Neuronal stem cell (in vitro differentiated cells): ENCODE results near the gene KCNK7. TPM values are rescaled to one million over a fixed set of nuclear protein-coding genes. Genes with fewer than 3 reads are reported as not detected.

ENCODE experiments used
- DNase-seq: peaks from one replicate; pipeline ENCODE4 v3.0.0-alpha.2; 2013; ENCODE audit warnings: low spot score
- H2AFZ ChIP-seq: one replicate; pipeline ENCODE4 v1.6.1; 2013; ENCODE audit warnings: mild to moderate bottlenecking, low read length, inconsistent platforms
- H2AK5ac ChIP-seq: 2 replicates; pipeline ENCODE4 v1.6.1; 2013; ENCODE audit warnings: low read depth, mild to moderate bottlenecking, inconsistent platforms, low read length, moderate library complexity, mixed read lengths
- H2BK120ac ChIP-seq: 2 replicates; pipeline ENCODE4 v1.6.1; 2013; ENCODE audit warnings: low read depth, mild to moderate bottlenecking, inconsistent platforms, low read length, moderate library complexity, mixed read lengths
- H2BK12ac ChIP-seq: one replicate; pipeline ENCODE4 v1.6.1; 2013; ENCODE audit warnings: low read length, inconsistent platforms
- H2BK15ac ChIP-seq: 2 replicates; pipeline ENCODE4 v1.6.1; 2013; ENCODE audit warnings: mild to moderate bottlenecking, low read length, inconsistent platforms, mixed read lengths
- H2BK5ac ChIP-seq: one replicate; pipeline ENCODE4 v1.6.1; 2013; ENCODE audit warnings: inconsistent platforms, mild to moderate bottlenecking, low read length, moderate library complexity
- H3K14ac ChIP-seq: one replicate; pipeline ENCODE4 v1.6.1; 2013; ENCODE audit warnings: low read length, inconsistent platforms
- H3K18ac ChIP-seq: 2 replicates; pipeline ENCODE4 v1.6.1; 2013; ENCODE audit warnings: low read length, inconsistent platforms
- H3K23ac ChIP-seq: 2 replicates; pipeline ENCODE4 v1.6.1; 2013; ENCODE audit warnings: low read depth, mild to moderate bottlenecking, mixed read lengths, low read length, inconsistent platforms; ENCODE audit not compliant: poor library complexity
- H3K27ac ChIP-seq: replicated peaks from 3 replicates; pipeline ENCODE4 v1.5.1; 2013; ENCODE audit warnings: low read length, inconsistent platforms
- H3K27me3 ChIP-seq, 3 experiments: 2 replicates each; pipeline ENCODE4 v1.6.1; 2013; ENCODE audit warnings: low read length in 3 of 3, mild to moderate bottlenecking in 2 of 3, inconsistent platforms in 1 of 3, low read depth in 1 of 3, mixed read lengths in 1 of 3, moderate library complexity in 1 of 3; ENCODE audit not compliant: control insufficient read depth in 3 of 3, insufficient read depth in 3 of 3
- H3K36me3 ChIP-seq, 2 donors: replicated peaks in 1 of 2; 2 replicates each; pipeline ENCODE4 v1.6.1; 2013; ENCODE audit warnings: low read length in 2 of 2; ENCODE audit not compliant: control insufficient read depth in 2 of 2, insufficient read depth in 2 of 2
- H3K4ac ChIP-seq: 2 replicates; pipeline ENCODE4 v1.6.1; 2013; ENCODE audit warnings: inconsistent platforms, mild to moderate bottlenecking, low read length, moderate library complexity
- H3K4me1 ChIP-seq, 2 donors: 1 replicate in 1 of 2; 2 replicates in 1 of 2; pipeline ENCODE4 v1.6.1; 2013; ENCODE audit warnings: low read length in 2 of 2, low read depth in 1 of 2; ENCODE audit not compliant: control insufficient read depth in 2 of 2, insufficient read depth in 1 of 2
- H3K4me2 ChIP-seq: one replicate; pipeline ENCODE4 v1.6.1; 2013; ENCODE audit warnings: mild to moderate bottlenecking, low read length, inconsistent platforms; ENCODE audit not compliant: insufficient read depth, poor library complexity, severe bottlenecking
- H3K4me3 ChIP-seq, 2 donors: 2 replicates each; pipeline ENCODE4 v1.5.1; 2013; ENCODE audit warnings: low read length in 2 of 2, mild to moderate bottlenecking in 2 of 2, inconsistent platforms in 1 of 2, moderate library complexity in 1 of 2
- H3K79me1 ChIP-seq: one replicate; pipeline ENCODE4 v1.6.1; 2013; ENCODE audit warnings: low read depth, mild to moderate bottlenecking, inconsistent platforms, low read length, moderate library complexity
- H3K9ac ChIP-seq: one replicate; pipeline ENCODE4 v1.6.1; 2013; ENCODE audit warnings: mild to moderate bottlenecking, low read depth, low read length, inconsistent platforms; ENCODE audit not compliant: poor library complexity
- H3K9me3 ChIP-seq, 2 donors: replicated peaks in 1 of 2; 2 replicates each; pipeline versions ENCODE3 to v1.6.1; 2013; ENCODE audit warnings: low read length in 2 of 2, mild to moderate bottlenecking in 2 of 2, inconsistent platforms in 1 of 2, low read depth in 1 of 2, mixed read lengths in 1 of 2, moderate library complexity in 1 of 2; ENCODE audit not compliant: control insufficient read depth in 2 of 2, insufficient read depth in 1 of 2
- H4K8ac ChIP-seq: one replicate; pipeline ENCODE4 v1.6.1; 2013; ENCODE audit warnings: low read depth, mild to moderate bottlenecking, inconsistent platforms, low read length, moderate library complexity
- H4K91ac ChIP-seq: one replicate; pipeline ENCODE4 v1.6.1; 2013; ENCODE audit warnings: low read length, low read depth, mild to moderate bottlenecking, inconsistent platforms; ENCODE audit not compliant: poor library complexity
- WGBS, 2 donors: extraction: QIAGEN DNeasy Blood & Tissue Kit; methylation state at CpG; one replicate each; pipeline ENCODE4 v1.1.7; 2013; ENCODE audit warnings: missing lambda C conversion rate in 2 of 2, mixed read lengths in 1 of 2; ENCODE audit not compliant: insufficient read length in 2 of 2, insufficient replicate concordance in 1 of 2; ENCODE audit errors: extremely low coverage in 2 of 2; 5-methylcytosine and 5-hydroxymethylcytosine counted together
- polyA plus RNA-seq, 2 experiments: library from polyadenylated mRNA; stranded (reverse); fragments of 200-250 nt; gene quantifications; one replicate each; pipeline ENCODE4 v1.2.3, GENCODE V29; 2013

Gene KCNK7, protein sequence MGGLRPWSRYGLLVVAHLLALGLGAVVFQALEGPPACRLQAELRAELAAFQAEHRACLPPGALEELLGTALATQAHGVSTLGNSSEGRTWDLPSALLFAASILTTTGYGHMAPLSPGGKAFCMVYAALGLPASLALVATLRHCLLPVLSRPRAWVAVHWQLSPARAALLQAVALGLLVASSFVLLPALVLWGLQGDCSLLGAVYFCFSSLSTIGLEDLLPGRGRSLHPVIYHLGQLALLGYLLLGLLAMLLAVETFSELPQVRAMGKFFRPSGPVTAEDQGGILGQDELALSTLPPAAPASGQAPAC
- 0.06 TPM for polyA plus RNA-seq (2013, experiment 1 of 2)
- polyA plus RNA-seq (2013, experiment 2 of 2): 0.08 TPM

DNA sequence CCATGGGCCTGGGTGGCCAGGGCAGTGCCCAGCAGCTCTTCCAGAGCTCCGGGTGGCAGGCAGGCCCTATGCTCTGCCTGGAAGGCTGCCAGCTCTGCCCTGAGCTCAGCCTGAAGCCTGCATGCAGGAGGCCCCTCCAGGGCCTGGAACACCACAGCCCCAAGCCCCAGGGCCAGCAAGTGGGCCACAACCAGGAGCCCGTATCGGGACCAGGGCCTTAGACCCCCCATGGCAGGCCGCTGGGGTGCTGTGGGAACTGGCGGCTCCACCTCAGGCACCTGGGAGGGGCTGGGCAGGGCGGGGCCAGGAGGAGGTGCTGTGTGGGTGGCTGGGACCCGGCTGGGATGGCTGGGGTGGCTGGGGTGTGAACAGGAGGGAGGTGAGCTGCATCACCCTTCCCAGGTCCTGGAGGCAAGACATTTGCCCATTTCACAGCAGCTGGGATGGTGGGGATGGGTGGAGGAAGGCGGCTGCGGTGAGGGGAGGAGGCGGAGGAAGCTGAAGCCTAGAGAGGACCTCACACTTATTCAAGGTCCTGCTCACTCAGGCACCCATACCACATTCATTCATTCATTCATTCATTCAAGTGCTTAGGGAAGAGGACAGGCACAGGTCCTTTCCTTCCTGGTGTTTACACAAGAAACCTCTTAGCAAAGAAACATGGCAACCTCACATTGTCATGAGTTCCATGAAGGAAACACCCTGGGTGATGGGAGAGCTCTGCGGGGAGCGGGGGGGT, at the start of gene KCNK7:
Gene KCNK7 (minus strand): TSS at position 258 of the 739 bp plus-strand sequence. CDS start 28 bp downstream, at position 230.
- H2BK12ac ChIP-seq: no peak within 1 kb of the TSS
- no peak within 1 kb of the TSS for H3K18ac ChIP-seq
- H3K27me3 ChIP-seq: peaks cover 0 to 20% (median 6%) of the 10 kb centered on the region in 3 experiments
- H3K23ac ChIP-seq: no peak within 1 kb of the TSS
- H2AK5ac ChIP-seq: peak within 1 kb of the TSS; percentile 30
- H3K9me3 ChIP-seq: peaks cover 0 to 3% of the 10 kb centered on the region in 2 donors
- H3K36me3 ChIP-seq: peaks cover 17 to 31% of the 10 kb centered on the region in 2 donors
- H3K4me3 ChIP-seq: no peak within 1 kb of the TSS
- no peak within 1 kb of the TSS for H3K27ac ChIP-seq
- H3K14ac ChIP-seq: no peak within 1 kb of the TSS
- no CpG with 5 or more reads among the region's 12 CpGs for WGBS, 2 donors
- no peak within 1 kb of the TSS for H3K4ac ChIP-seq
- H2BK120ac ChIP-seq: no peak within 1 kb of the TSS
- H4K91ac ChIP-seq: no peak within 1 kb of the TSS
- H3K9ac ChIP-seq: peak within 1 kb of the TSS; percentile 37
- no peak within 1 kb of the TSS for H4K8ac ChIP-seq
- no peak within 1 kb of the TSS for H3K4me2 ChIP-seq
- no peak within 1 kb of the TSS for H2BK15ac ChIP-seq
- DNase-seq: no peak
- peaks cover 2% of the 10 kb centered on the region for H3K79me1 ChIP-seq
- H3K4me1 ChIP-seq: peaks cover 3 to 5% of the 10 kb centered on the region in 2 donors
- H2AFZ ChIP-seq: no peak within 1 kb of the TSS
- no peak within 1 kb of the TSS for H2BK5ac ChIP-seq

DNA sequence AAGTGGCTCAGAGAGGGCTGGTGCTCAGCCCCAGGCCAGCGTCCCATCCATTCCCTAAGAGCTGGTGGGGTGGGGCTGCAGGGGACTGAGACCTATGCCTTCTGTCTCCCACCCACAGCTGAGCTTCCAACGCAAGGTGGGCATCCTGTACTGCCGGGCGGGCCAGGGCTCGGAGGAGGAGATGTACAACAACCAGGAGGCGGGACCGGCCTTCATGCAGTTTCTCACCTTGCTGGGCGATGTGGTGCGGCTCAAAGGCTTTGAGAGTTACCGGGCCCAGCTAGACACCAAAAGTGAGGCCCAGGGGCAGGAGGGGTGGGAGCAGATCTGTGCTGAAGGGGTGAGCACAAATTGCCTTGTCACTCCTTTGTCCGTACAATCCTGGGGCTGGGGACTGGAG, 49.2 kb upstream of the KCNK7 start:
- no peaks in the 10 kb centered on the region for H3K9me3 ChIP-seq
- no peak overlapping the region for H2BK5ac ChIP-seq
- H2BK12ac ChIP-seq: no peak overlapping the region
- H2BK120ac ChIP-seq: no peak overlapping the region
- no peak overlapping the region for H3K4me2 ChIP-seq
- H2AK5ac ChIP-seq: no peak overlapping the region
- no peak overlapping the region for H3K14ac ChIP-seq
- no peak overlapping the region for H3K9ac ChIP-seq
- H3K18ac ChIP-seq: peak overlapping the region; percentile 57
- no peak overlapping the region for H3K4me3 ChIP-seq
- no peak for DNase-seq
- peak overlapping the region; percentile 53 for H3K4ac ChIP-seq
- H3K27ac ChIP-seq: no peak overlapping the region
- peak overlapping the region; percentile 55 for H2BK15ac ChIP-seq
- H3K4me1 ChIP-seq: peaks cover 0 to 10% of the 10 kb centered on the region in 2 donors
- no peak overlapping the region for H2AFZ ChIP-seq
- H4K91ac ChIP-seq: no peak overlapping the region
- H3K36me3 ChIP-seq: peaks cover 0 to 34% of the 10 kb centered on the region in 2 donors
- H3K27me3 ChIP-seq: peaks cover 0 to 20% (median 0%) of the 10 kb centered on the region in 3 experiments
- no peaks in the 10 kb centered on the region for H3K79me1 ChIP-seq
- no peak overlapping the region for H4K8ac ChIP-seq
- WGBS, 2 donors: no CpG with 5 or more reads among the region's 11 CpGs
- peak overlapping the region; percentile 25 for H3K23ac ChIP-seq

DNA sequence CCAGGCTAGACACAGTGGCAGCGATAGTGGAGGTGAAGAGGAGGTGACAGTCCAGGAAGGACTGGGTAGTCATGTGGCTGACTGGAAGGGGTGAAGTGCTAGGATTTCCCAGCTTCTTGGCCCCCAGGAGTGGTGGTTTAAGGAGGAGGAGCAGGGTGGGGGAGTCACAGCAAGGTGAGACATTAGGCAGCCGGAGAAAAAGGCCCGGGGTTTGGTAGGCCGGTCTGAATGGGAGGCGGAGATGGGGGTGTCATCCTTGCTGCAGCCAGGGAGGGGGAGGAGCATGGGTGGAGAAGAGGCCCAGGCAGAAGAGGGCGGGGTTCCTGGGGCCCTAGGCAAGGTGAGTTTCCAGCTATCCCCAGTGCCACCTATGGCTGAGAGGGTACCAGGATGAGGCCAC, 48.4 kb upstream of the KCNK7 start:
- no peaks in the 10 kb centered on the region for H3K9me3 ChIP-seq
- no peak overlapping the region for H2BK120ac ChIP-seq
- H3K23ac ChIP-seq: no peak overlapping the region
- no peak overlapping the region for H4K91ac ChIP-seq
- no peak for DNase-seq
- H3K4ac ChIP-seq: no peak overlapping the region
- peaks cover 0 to 28% of the 10 kb centered on the region in 2 donors for H3K36me3 ChIP-seq
- H3K27ac ChIP-seq: no peak overlapping the region
- H3K27me3 ChIP-seq: peaks cover 0 to 18% (median 0%) of the 10 kb centered on the region in 3 experiments
- H2BK12ac ChIP-seq: peak overlapping the region; percentile 58
- H4K8ac ChIP-seq: no peak overlapping the region
- H3K4me2 ChIP-seq: no peak overlapping the region
- no peak overlapping the region for H2AFZ ChIP-seq
- WGBS, 2 donors: no CpG with 5 or more reads among the region's 6 CpGs
- peak overlapping the region; percentile 58 for H3K14ac ChIP-seq
- no peak overlapping the region for H3K9ac ChIP-seq
- no peak overlapping the region for H2BK5ac ChIP-seq
- H3K18ac ChIP-seq: no peak overlapping the region
- no peak overlapping the region for H3K4me3 ChIP-seq
- peaks cover 0 to 10% of the 10 kb centered on the region in 2 donors for H3K4me1 ChIP-seq
- no peaks in the 10 kb centered on the region for H3K79me1 ChIP-seq
- peak overlapping the region; percentile 25 for H2AK5ac ChIP-seq
- H2BK15ac ChIP-seq: no peak overlapping the region
